Measurements from ENCODE around the gene ACOX3.
"Not testable (repeated sequence)": the region's sequence is repeated elsewhere in the genome, so short reads cannot be mapped to it uniquely, and the experiment has no call there.

The ACOX3 gene

DNA sequence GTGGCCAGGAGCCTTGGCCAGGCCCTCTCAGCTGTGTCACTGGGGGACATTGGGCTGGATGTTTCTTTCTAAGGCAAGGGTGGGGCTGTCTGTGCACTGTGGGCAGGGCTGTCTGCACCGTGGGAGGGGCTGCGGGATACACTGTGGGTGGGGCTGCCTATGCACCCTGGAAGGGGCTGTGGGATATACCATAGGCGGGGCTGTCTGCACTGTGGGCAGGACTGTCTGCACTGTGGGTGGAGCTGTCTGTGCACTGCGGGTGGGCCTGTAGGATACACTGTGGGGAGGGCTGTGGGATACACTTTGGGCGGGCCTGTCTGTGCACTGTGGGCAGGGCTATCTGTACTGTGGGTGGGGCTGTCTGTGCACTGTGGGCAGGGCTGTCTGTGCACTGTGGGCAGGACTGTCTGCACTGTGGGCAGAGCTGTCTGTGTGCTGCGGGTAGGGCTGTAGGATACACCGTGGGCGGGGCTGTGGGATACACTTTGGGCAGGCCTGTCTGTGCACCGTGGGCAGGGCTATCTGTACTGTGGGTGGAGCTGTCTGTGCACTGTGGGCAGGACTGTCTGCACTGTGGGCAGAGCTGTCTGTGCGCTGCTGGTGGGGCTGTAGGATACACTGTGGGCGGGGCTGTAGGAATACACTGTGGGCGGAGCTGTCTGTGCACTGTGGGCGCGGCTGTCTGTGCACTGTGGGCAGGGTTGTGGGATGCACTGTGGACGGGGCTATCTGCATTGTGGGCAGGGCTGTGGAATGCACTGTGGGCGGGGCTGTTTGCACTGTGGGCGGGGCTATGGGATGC, 31.1 kb downstream of the ACOX3 start:
- Mint-ChIP-seq H3K27ac (no peak overlapping the region), H3K4me3 (no peak overlapping the region)

DNA sequence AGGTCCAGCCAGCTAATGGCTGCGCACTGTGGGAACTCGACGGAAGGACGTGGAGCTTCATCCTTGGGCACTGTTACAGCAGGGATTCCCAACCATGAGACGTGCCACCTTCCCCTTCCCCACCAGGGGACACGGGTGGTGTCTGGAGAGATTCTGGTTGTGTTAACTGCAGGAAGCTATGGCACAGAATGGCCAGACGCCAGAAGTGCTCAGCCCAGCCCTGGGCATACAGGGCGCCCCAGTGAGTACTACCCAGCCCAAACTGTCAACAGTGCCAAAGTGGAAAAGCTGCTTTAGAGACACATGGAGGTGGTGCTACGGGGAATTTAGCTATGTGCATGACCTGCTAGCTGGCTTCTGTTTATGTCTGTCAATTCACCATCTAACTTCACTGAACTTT, 32.8 kb downstream of the ACOX3 start:
- Mint-ChIP-seq H3K4me3 (no peak overlapping the region), H3K27me3 (no peaks in the 10 kb centered on the region), H3K9me3 (ENCODE audit: low read depth) (no peaks in the 10 kb centered on the region), H3K4me1 (ENCODE audit: low read depth) (peaks cover 3% of the 10 kb centered on the region), H3K36me3 (peaks cover 2% of the 10 kb centered on the region), H3K27ac (no peak overlapping the region)

More for the DNA sequence above, 31.1 kb downstream of the ACOX3 start:
- H3K27me3 Mint-ChIP-seq, result no peaks in the 10 kb centered on the region
- H3K4me1 Mint-ChIP-seq (ENCODE audit: low read depth), result peaks cover 6% of the 10 kb centered on the region
- peaks cover 5% of the 10 kb centered on the region for H3K36me3 Mint-ChIP-seq
- H3K9me3 Mint-ChIP-seq (ENCODE audit: low read depth), result no peaks in the 10 kb centered on the region

DNA sequence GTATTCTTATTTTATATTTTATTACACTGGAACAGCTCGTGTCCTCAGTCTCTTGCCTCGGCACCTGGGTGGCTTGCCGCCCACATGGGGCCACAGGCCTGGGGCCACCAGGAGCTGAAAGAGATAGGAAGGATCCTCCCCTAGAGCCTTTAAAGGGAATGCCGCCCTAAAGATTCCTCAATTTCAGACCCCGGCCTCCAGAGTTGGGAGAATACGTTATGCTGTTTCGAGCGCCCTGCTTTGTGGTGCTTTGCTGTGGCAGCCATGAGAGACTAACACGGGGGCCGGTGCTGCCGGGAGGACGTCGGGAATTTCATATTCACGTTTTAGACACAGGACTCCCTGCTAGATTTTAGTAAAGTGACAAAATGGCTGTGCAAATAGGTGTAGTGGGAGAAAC, 33.2 kb downstream of the ACOX3 start:
- Mint-ChIP-seq H3K4me3 (no peak overlapping the region), H3K4me1 (ENCODE audit: low read depth) (peaks cover 3% of the 10 kb centered on the region), H3K27ac (no peak overlapping the region), H3K36me3 (peaks cover 2% of the 10 kb centered on the region), H3K27me3 (no peaks in the 10 kb centered on the region), H3K9me3 (ENCODE audit: low read depth) (no peaks in the 10 kb centered on the region)

DNA sequence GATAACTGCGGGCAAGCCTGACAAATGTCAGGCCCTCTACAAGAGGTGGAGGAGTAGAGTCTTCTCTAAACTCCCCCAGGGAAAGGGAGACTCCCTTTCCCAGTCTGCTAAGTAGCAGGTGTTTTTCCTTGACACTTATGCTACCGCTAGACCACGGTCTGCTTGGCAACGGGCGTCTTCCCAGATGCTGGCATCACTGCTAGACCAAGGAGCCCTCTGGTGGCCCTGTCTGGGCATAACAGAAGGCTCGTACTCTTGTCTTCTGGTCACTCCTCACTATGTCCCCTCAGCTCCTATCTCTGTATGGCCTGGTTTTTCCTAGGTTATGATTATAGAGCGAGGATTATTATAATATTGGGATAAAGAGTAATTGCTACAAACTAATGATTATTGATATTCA, 33.6 kb downstream of the ACOX3 start:
- not testable (repeated sequence) for H3K9me3 Mint-ChIP-seq (ENCODE audit: low read depth); H3K27ac Mint-ChIP-seq; H3K4me1 Mint-ChIP-seq (ENCODE audit: low read depth); H3K27me3 Mint-ChIP-seq; H3K36me3 Mint-ChIP-seq; H3K4me3 Mint-ChIP-seq

DNA sequence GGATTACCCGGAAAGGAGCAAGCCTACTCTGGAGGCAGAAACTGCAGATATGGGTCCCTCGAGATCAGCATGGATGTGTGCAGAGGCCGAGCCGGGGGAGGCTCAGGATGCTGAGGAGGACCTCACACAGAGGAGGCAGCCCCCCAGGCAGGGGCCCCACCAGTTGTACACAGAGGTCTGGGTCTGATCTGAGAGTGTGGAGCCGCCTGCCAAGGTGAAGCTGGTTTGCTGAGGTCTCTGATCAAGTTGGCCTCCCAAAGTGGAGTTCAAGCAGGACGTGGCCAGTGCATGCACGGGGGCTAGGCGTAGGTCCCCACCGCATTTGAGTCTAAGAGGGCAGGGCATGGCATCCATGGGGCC, 35.0 kb downstream of the ACOX3 start:
- Mint-ChIP-seq H3K27ac (no peak overlapping the region), H3K27me3 (no peaks in the 10 kb centered on the region), H3K4me3 (no peak overlapping the region), H3K9me3 (ENCODE audit: low read depth) (no peaks in the 10 kb centered on the region), H3K36me3 (no peaks in the 10 kb centered on the region), H3K4me1 (ENCODE audit: low read depth) (peaks cover 3% of the 10 kb centered on the region)

DNA sequence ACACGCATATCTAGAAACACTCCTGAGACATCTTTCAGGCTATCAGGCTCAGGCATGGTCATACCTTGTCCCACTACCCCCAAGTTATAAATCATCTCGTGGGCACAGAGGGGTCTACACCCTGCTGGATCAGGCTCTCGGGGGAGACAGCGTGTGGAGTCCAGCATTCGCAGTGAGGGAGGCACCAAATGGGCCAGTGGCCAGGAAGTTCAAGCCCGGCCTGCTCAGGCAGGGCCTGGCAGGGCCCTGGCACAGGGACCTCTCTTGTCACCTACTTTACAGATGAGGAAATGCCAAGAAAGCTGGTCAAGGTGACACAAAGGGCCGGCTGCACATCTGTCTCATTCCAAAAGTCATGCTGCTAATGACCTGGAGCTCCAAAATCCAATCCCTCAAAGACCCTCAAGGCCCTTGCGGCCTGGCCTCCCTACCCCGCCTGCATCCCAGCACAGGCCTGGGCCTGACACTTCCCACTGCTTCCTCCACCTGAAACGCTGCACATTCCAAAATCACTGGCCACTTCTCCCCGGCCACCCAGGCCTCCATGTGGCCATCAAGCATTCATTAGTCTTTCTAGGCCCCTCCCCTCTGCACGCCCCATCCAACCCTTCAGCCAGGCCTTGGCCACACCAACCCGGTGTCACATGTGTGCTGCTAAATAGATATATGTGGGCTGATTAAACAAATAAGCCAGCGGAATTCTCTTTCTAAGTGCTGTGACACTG, 35.6 kb downstream of the ACOX3 start:
- no peaks in the 10 kb centered on the region for H3K9me3 Mint-ChIP-seq (ENCODE audit: low read depth)
- no peak overlapping the region for H3K4me3 Mint-ChIP-seq
- no peaks in the 10 kb centered on the region for H3K27me3 Mint-ChIP-seq
- H3K36me3 Mint-ChIP-seq, result no peaks in the 10 kb centered on the region
- H3K4me1 Mint-ChIP-seq (ENCODE audit: low read depth), result peaks cover 3% of the 10 kb centered on the region
- no peak overlapping the region for H3K27ac Mint-ChIP-seq

DNA sequence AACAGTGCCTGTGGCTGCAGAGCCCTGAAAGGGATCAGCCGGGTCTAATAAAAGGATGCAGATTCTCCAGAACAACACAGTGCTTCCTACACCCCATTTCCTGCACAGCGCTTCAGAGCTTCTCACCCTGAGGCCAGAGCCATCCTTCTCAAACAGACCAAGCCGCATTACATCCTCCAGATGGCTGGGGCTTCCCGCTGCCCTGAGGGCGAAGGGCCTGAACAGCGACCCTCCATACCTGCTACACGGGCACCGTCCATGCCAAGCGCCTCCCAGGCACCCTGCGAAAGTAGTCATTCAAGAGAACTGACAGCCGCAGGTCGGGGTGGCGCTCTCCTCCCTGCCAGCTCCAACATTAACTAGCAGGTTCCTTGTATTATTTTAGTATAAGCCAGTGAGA, 36.5 kb downstream of the ACOX3 start:
- no peak overlapping the region for H3K27ac Mint-ChIP-seq
- no peaks in the 10 kb centered on the region for H3K4me1 Mint-ChIP-seq (ENCODE audit: low read depth)
- no peak overlapping the region for H3K4me3 Mint-ChIP-seq
- H3K9me3 Mint-ChIP-seq (ENCODE audit: low read depth), result no peaks in the 10 kb centered on the region
- no peaks in the 10 kb centered on the region for H3K27me3 Mint-ChIP-seq
- H3K36me3 Mint-ChIP-seq, result no peaks in the 10 kb centered on the region

DNA sequence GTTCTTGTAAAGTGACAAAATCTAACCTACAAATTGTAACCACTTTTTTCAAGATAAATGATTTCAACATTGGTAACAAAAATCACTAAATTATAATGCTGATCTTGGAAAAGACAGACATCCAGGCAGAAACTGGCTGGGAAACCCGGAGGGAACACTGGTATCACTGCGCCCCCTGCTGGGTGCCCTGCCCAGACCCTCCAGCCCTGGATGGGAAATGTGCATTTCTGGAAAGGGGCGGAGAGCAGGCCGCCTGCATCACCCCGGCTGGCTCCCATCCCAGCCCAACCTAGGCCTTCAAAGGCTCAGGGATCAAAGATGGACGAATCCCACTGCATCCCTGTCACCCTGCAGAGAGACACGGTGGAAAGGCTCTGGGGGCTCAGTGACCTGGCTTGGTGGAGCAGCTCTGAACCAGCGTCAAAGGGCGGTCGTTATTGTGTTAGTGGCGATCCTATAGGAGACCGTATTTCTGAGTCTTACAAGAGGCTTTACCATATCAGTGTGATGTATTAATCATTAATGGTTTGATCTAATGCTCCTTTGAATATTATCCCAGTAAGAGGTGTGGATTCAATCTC, 37.3 kb downstream of the ACOX3 start:
- Mint-ChIP-seq H3K36me3 (no peaks in the 10 kb centered on the region), H3K4me3 (no peak overlapping the region), H3K27ac (no peak overlapping the region)

DNA sequence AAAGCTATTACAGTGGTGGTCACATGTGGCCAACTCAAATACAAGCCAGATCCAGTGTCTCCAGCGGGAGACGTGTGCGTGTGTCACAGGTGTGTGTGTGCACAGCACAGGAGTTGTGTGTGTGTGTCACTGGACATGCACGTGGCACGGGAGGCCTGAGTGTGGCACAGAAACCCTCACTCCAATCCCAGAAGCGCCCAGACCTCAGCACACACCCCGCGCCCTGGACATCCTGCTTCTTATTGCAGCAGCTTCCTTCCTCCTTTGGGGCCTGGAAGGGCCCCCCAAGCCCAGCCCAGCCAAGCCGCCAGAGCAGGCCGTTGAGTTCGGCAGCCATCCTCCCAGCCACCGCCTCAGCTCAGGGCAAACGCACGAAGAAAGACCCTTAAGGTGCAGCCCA, 37.9 kb downstream of the ACOX3 start:
- no peak overlapping the region for H3K4me3 Mint-ChIP-seq
- no peaks in the 10 kb centered on the region for H3K36me3 Mint-ChIP-seq
- no peaks in the 10 kb centered on the region for H3K9me3 Mint-ChIP-seq (ENCODE audit: low read depth)
- H3K27ac Mint-ChIP-seq, result no peak overlapping the region
- no peaks in the 10 kb centered on the region for H3K4me1 Mint-ChIP-seq (ENCODE audit: low read depth)
- H3K27me3 Mint-ChIP-seq, result no peaks in the 10 kb centered on the region

More for the DNA sequence above, 37.3 kb downstream of the ACOX3 start:
- H3K27me3 Mint-ChIP-seq, result no peaks in the 10 kb centered on the region
- no peaks in the 10 kb centered on the region for H3K4me1 Mint-ChIP-seq (ENCODE audit: low read depth)
- no peaks in the 10 kb centered on the region for H3K9me3 Mint-ChIP-seq (ENCODE audit: low read depth)

DNA sequence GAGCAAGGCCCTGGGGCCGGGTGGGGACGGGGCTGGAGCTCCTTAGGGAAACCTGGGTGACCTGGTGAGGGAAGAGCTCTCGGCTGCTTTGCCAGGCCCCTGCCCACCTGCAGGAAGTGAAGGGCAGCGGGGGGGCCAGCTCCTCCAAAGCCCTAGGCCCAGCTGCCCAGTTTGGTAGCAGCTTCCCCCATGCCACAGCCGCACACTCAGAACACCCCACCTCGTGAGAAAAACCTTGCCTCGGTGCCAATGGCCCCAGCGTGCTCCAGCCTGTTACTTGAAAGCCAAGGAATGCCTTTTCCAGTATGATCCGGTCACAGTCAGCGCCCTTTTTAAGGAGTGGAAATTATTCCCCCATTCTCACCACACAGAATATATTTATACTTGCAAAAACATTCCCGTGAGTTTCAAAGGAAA, 38.3 kb downstream of the ACOX3 start:
- Mint-ChIP-seq H3K27ac (no peak overlapping the region), H3K4me3 (no peak overlapping the region), H3K27me3 (no peaks in the 10 kb centered on the region), H3K9me3 (ENCODE audit: low read depth) (no peaks in the 10 kb centered on the region), H3K36me3 (no peaks in the 10 kb centered on the region), H3K4me1 (ENCODE audit: low read depth) (no peaks in the 10 kb centered on the region)

DNA sequence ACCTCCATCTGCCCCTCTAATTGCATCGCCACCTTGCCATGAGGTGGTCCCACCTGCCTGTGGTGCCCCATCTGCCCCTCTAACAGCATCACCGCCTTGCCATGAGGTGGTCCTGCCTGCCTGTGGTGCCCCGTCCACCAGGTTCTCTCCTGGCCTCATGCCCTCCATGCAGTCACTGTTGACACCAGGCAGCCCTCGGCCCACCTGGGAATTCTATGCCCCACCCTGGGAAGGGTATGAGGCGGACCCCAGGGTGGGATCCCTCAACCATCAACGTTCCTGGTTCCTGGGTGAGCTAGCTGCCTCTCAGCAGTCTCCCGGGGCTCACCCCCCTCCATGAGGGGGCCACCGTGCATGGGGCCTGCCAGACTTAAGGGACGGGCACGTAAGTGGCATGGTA, 38.9 kb downstream of the ACOX3 start:
- no peak overlapping the region for H3K27ac Mint-ChIP-seq
- no peak overlapping the region for H3K4me3 Mint-ChIP-seq
- no peaks in the 10 kb centered on the region for H3K4me1 Mint-ChIP-seq (ENCODE audit: low read depth)
- H3K27me3 Mint-ChIP-seq, result no peaks in the 10 kb centered on the region
- H3K36me3 Mint-ChIP-seq, result no peaks in the 10 kb centered on the region
- no peaks in the 10 kb centered on the region for H3K9me3 Mint-ChIP-seq (ENCODE audit: low read depth)

DNA sequence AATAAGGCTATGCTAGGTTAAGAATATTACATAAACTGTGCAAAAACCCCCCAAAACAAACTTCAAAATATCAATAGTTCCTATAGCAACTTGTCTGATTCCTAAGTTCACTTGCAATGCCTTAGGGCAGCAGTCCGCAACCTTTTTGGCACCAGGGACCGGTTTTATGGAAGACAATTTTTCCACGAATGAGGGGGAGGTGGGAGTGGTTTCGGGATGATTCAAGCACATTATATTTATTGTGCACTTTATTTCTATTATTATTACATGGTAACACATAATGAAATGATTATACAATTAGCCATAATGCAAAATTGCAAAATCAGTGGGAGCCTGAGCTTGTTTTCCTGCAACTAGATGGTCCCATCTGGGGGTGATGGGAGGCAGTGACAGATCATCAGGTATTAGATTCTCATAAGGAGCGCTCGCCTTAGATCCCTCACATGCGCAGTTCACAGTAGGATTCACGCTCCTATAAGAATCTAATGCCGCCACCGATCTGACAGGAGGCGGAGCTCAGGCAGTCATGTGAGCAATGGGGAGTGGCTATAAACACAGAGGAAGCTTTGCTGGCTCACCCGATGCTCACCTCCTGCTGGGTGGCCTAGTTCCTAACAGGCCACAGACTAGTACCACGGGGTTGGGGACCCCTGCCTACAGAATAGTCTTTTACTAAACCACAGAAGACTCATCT, 39.7 kb downstream of the ACOX3 start:
- no peak overlapping the region for H3K27ac Mint-ChIP-seq

DNA sequence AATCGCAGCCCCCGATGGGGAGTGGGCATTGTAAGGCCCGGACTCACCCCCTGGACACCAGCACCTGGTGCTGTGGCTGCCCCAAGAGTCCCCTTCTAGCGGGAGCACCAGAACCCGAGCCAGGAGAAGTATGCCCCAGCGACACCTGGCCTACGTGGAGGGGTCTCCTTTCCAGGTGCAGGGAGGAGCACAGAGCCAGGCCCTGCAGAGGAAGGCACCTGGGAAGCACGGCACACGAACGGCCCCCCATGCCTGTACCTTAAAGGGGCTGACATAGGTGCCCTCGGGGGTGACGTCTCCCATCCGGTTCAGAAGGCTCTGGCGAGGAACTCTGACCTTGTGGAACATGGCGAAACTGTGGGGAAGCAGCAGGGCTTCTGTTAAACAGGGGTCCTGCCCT, 41.2 kb downstream of the ACOX3 start:
- Mint-ChIP-seq H3K4me1 (ENCODE audit: low read depth) (no peaks in the 10 kb centered on the region), H3K27me3 (no peaks in the 10 kb centered on the region), H3K36me3 (no peaks in the 10 kb centered on the region), H3K27ac (no peak overlapping the region), H3K4me3 (no peak overlapping the region), H3K9me3 (ENCODE audit: low read depth) (no peaks in the 10 kb centered on the region)

More for the DNA sequence above, 39.7 kb downstream of the ACOX3 start:
- no peaks in the 10 kb centered on the region for H3K36me3 Mint-ChIP-seq
- H3K27me3 Mint-ChIP-seq, result no peaks in the 10 kb centered on the region
- no peak overlapping the region for H3K4me3 Mint-ChIP-seq
- no peaks in the 10 kb centered on the region for H3K4me1 Mint-ChIP-seq (ENCODE audit: low read depth)
- no peaks in the 10 kb centered on the region for H3K9me3 Mint-ChIP-seq (ENCODE audit: low read depth)

DNA sequence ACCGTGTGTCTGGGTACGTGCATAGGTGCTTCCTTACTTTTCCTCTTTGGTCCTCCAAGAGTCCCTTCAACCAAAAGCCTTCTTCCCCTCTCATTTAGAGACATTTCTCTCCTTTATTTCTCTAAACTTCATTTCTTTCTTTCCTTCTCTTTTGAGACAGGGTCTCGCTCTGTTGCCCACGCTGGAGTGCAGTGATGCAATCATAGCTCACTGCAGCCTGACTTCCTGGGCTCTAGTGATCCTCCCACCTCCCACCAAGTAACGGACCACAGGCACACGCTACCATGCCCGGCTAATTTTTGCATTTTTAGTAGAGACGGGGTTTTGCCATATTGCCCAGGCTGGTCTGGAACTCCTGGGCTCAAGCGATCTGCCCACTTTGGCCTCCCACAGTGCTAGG, 42.2 kb downstream of the ACOX3 start:
- Mint-ChIP-seq H3K4me3 (no peak overlapping the region), H3K27ac (no peak overlapping the region), H3K9me3 (ENCODE audit: low read depth) (no peaks in the 10 kb centered on the region), H3K36me3 (no peaks in the 10 kb centered on the region), H3K4me1 (ENCODE audit: low read depth) (no peaks in the 10 kb centered on the region), H3K27me3 (no peaks in the 10 kb centered on the region)

DNA sequence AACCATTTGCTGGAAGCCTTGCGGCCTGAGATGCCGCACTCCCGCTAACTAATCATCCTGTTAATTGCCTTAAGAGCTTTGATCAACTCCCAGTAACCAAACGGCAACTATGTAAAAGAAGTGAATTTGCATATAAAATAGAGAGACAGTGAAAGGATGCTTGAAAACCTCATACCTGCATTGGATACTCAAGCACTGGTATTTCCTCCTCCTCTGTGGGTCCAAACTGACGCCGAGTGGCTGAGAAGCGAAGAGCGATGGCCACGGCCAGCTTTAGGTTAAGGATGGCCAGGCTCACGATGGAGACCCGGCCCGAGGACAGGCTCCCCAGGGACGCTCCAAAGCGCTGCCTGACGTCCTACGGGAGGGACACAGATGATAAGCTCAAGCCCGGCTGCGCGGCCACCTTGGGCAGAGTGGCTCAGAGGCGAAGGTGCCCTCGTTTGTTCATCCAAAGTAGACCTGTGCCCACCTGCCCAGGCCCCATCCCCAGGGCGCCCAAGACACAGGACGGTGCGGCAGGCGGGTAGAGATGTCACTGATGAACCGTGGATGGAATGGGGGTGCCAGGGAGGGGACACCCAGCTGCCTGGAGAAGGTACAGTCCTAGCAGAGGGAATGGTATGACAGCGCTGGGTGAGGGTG, 43.6 kb downstream of the ACOX3 start:
- Mint-ChIP-seq H3K36me3 (no peaks in the 10 kb centered on the region), H3K27me3 (no peaks in the 10 kb centered on the region), H3K9me3 (ENCODE audit: low read depth) (no peaks in the 10 kb centered on the region), H3K27ac (no peak overlapping the region), H3K4me3 (no peak overlapping the region), H3K4me1 (ENCODE audit: low read depth) (no peaks in the 10 kb centered on the region)
